ENCODE results near the gene NR1D1.

- TF ChIP-seq, protein P1, sequence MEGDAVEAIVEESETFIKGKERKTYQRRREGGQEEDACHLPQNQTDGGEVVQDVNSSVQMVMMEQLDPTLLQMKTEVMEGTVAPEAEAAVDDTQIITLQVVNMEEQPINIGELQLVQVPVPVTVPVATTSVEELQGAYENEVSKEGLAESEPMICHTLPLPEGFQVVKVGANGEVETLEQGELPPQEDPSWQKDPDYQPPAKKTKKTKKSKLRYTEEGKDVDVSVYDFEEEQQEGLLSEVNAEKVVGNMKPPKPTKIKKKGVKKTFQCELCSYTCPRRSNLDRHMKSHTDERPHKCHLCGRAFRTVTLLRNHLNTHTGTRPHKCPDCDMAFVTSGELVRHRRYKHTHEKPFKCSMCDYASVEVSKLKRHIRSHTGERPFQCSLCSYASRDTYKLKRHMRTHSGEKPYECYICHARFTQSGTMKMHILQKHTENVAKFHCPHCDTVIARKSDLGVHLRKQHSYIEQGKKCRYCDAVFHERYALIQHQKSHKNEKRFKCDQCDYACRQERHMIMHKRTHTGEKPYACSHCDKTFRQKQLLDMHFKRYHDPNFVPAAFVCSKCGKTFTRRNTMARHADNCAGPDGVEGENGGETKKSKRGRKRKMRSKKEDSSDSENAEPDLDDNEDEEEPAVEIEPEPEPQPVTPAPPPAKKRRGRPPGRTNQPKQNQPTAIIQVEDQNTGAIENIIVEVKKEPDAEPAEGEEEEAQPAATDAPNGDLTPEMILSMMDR (IDR thresholded peaks at IDR 0.05), result no peak
- no peak for TF ChIP-seq POLR2A (IDR thresholded peaks at IDR 0.05)
These were observed 41.5 kb downstream of the NR1D1 start for GRCh38 chr17:40058865-40059264.
